Measurements from ENCODE around the gene CASP7. TPM values are rescaled to one million over a fixed set of nuclear protein-coding genes. Genes with fewer than 3 reads are reported as not detected.
A peak's percentile ranks its signal among the peaks of the same experiment; 100 is the strongest.

CASP7 gene
- polyA plus RNA-seq, 1 donor: 31.3 TPM

DNA sequence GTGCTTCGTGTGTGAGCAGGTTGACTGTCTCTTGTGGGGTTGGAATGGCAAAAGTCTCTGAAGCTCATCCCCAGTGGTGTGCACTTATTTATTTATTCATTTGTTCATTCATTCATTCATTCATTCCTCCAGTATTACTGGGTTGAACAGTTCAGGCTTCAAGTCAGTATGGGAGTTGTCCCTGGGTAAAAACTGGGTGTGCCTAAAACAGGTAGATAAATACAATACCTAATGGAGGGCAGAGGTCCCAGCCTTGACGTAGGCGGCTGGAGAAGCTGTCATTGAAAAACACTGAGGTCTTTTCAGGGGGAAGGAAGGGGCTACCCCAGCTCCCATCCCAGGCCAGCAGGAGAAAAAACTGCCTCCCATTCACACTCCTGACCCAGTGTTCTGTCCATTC, 11.0 kb downstream of the CASP7 start:
- DNase-seq: no peak
- peaks cover 49% of the 10 kb centered on the region for H3K9me3 ChIP-seq (ENCODE audit: control insufficient read depth, low read depth, low read length)
- WGBS (ENCODE audit: insufficient coverage, low lambda C conversion rate): no CpG with 5 or more reads among the region's 3 CpGs
- H3K36me3 ChIP-seq (ENCODE audit: control insufficient read depth, insufficient read depth, low read length): peaks cover 30% of the 10 kb centered on the region
- no peak overlapping the region for H3K27ac ChIP-seq (ENCODE audit: low read length)
- no peaks in the 10 kb centered on the region for H3K27me3 ChIP-seq (ENCODE audit: control insufficient read depth, insufficient read depth, low read length)
- H3K4me1 ChIP-seq (ENCODE audit: control insufficient read depth, insufficient read depth, low read length): no peaks in the 10 kb centered on the region
- H3K4me3 ChIP-seq (ENCODE audit: low read length): no peak overlapping the region

DNA sequence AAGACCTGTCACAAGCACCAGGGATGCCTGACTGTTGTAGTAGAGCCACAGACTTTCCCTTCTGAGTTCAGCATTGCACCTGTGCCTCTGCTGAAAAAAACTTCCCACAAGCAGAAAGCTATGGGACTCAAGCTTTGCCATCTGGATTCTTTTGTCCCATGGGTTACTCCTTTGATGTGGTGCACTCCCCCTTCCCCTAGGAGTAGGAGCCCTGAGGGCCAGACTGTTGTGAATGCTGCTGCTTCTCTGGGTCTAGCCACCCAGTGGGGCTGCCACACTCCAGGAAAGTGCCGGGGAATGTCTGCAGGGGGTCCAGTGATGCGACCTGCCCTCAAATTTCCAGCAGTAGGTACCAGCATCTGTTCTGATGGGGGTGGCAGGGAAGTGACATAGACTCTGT, 11.7 kb downstream of the CASP7 start:
- DNase-seq: no peak
- Histone ChIP-seq H3K9me3 (ENCODE audit: control insufficient read depth, low read depth, low read length) (peaks cover 49% of the 10 kb centered on the region), H3K4me3 (ENCODE audit: low read length) (no peak overlapping the region), H3K4me1 (ENCODE audit: control insufficient read depth, insufficient read depth, low read length) (no peaks in the 10 kb centered on the region), H3K27me3 (ENCODE audit: control insufficient read depth, insufficient read depth, low read length) (no peaks in the 10 kb centered on the region), H3K36me3 (ENCODE audit: control insufficient read depth, insufficient read depth, low read length) (peaks cover 30% of the 10 kb centered on the region), H3K27ac (ENCODE audit: low read length) (no peak overlapping the region)
- no CpG with 5 or more reads among the region's 2 CpGs for WGBS (ENCODE audit: insufficient coverage, low lambda C conversion rate)

DNA sequence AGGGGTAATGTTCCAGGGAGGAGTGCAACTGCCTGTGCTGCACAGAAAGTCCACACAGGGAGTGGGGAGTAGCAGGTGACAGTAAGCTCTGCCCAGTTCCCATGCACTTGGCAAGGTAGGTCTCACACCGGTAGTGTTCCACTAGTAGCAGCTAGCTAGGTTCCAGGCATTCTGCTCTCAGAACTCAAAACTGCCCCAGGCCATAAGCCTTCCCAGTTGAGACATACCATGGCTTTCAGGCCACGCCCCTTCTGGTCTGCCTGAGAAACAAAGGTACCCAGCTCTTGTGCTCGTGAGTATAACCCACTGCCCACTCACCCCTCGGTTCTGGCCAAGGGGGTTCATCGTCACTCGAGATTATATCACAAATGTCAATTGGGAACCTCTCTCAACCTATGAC, 12.6 kb downstream of the CASP7 start:
- peaks cover 46% of the 10 kb centered on the region for H3K9me3 ChIP-seq (ENCODE audit: control insufficient read depth, low read depth, low read length)
- no peak overlapping the region for H3K4me3 ChIP-seq (ENCODE audit: low read length)
- no peaks in the 10 kb centered on the region for H3K27me3 ChIP-seq (ENCODE audit: control insufficient read depth, insufficient read depth, low read length)
- H3K27ac ChIP-seq (ENCODE audit: low read length): no peak overlapping the region
- DNase-seq: no peak
- H3K4me1 ChIP-seq (ENCODE audit: control insufficient read depth, insufficient read depth, low read length): no peaks in the 10 kb centered on the region
- no CpG with 5 or more reads among the region's 6 CpGs for WGBS (ENCODE audit: insufficient coverage, low lambda C conversion rate)
- peaks cover 30% of the 10 kb centered on the region for H3K36me3 ChIP-seq (ENCODE audit: control insufficient read depth, insufficient read depth, low read length)

DNA sequence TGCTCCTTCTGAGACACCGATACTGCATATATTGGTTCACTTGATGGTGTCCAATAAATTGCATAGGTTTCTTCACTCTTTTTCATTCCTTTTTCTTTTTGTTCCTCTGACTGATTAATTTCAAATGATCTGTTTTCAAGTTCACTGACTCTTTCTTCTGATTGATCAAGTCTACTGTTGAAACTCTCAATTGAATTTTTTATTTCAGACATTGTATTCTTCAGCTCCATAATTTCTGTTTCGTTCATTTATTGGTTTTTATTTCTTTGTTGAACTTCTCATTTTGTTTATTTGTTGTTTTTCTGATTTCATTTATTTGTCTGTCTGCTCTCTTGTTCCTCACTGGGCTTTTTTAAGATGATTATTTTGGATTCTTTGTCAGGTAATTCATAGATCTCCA, 13.6 kb downstream of the CASP7 start:
- Histone ChIP-seq H3K9me3 (ENCODE audit: control insufficient read depth, low read depth, low read length) (peaks cover 38% of the 10 kb centered on the region), H3K36me3 (ENCODE audit: control insufficient read depth, insufficient read depth, low read length) (peaks cover 40% of the 10 kb centered on the region), H3K4me1 (ENCODE audit: control insufficient read depth, insufficient read depth, low read length) (no peaks in the 10 kb centered on the region), H3K27ac (ENCODE audit: low read length) (no peak overlapping the region), H3K27me3 (ENCODE audit: control insufficient read depth, insufficient read depth, low read length) (no peaks in the 10 kb centered on the region), H3K4me3 (ENCODE audit: low read length) (no peak overlapping the region)
- DNase-seq: no peak
- 100% methylated on average over 2 of the region's 2 CpGs for WGBS (ENCODE audit: insufficient coverage, low lambda C conversion rate)

DNA sequence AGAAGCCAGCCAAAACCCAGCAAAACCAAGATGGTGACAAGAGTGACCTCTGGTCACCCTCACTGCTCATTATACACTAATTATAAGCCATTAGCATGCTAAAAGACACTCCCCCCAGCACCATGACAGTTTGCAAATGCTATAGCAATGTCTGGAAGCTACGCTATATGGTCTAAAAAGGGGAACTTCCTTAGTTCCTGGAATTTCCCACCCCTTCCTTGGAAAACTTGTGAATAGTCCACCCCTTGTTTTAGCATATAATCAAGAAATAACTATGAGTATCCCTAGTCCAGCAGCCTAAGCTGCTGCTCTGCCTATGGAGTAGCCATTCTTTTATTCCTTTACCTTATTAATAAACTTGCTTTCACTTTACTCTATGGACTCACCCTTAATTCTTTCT, 16.0 kb downstream of the CASP7 start:
- Histone ChIP-seq H3K9me3 (ENCODE audit: control insufficient read depth, low read depth, low read length) (peaks cover 33% of the 10 kb centered on the region), H3K4me3 (ENCODE audit: low read length) (no peak overlapping the region), H3K36me3 (ENCODE audit: control insufficient read depth, insufficient read depth, low read length) (peaks cover 56% of the 10 kb centered on the region), H3K27ac (ENCODE audit: low read length) (no peak overlapping the region), H3K4me1 (ENCODE audit: control insufficient read depth, insufficient read depth, low read length) (no peaks in the 10 kb centered on the region), H3K27me3 (ENCODE audit: control insufficient read depth, insufficient read depth, low read length) (no peaks in the 10 kb centered on the region)
- no peak for DNase-seq
- WGBS (ENCODE audit: insufficient coverage, low lambda C conversion rate): no CpG with 5 or more reads among the region's 1 CpG

DNA sequence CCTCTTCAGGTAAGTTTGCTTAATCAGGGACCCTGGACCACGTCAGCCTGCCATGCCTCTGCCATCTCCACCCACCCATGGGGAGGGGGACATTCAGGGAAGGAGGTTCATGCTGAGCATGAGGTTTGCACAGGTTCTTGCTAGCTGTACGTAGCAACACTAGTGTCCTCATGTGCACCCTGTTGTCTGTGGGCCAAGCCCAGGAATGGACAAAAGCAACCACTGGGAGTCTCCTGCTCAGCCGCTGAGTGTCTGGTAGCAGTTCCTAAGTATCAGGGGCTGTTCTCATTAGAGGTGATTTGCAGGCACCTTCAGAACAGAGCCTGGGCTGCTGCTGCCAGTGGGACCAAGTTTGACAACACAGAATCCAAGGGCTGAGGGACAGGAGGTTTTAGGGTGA, 17.9 kb downstream of the CASP7 start:
- Histone ChIP-seq H3K4me3 (ENCODE audit: low read length) (no peak overlapping the region), H3K27me3 (ENCODE audit: control insufficient read depth, insufficient read depth, low read length) (no peaks in the 10 kb centered on the region), H3K4me1 (ENCODE audit: control insufficient read depth, insufficient read depth, low read length) (no peaks in the 10 kb centered on the region), H3K27ac (ENCODE audit: low read length) (no peak overlapping the region), H3K9me3 (ENCODE audit: control insufficient read depth, low read depth, low read length) (peaks cover 15% of the 10 kb centered on the region), H3K36me3 (ENCODE audit: control insufficient read depth, insufficient read depth, low read length) (peaks cover 43% of the 10 kb centered on the region)
- no CpG with 5 or more reads among the region's 3 CpGs for WGBS (ENCODE audit: insufficient coverage, low lambda C conversion rate)
- no peak for DNase-seq

DNA sequence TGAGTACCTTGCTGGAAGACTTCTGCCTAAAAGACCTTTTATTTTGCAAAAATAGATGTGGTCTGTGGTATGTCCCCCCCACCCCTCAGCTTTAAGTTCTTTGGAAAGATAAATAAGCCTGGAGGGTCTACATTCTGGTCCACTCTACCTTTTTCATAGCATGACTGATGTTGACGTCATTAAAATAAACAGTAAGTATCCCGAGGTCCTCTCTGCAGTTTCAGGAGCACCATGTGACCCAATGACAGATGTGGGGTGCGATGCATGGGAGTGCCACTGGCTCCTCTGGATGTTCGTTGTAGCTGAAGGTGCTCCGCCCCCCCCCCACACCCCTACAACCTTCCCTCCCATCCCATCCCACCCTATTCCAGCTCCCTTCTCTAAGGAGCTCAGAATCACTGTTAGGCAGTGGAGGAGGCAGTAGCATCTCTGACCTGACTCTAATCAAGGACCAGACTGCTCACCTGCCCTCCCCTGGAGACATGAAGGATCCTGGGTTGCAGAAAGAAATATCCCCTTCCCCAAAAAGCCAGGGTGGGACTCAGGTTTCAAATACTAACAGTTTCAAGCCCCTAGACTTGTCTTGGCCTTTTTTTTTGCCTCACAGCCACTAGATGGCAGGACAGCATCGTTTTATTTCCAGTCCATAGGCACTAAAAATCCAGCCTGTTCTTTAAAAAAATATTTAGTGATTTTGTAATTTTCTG, 25.1 kb downstream of the CASP7 start:
- Histone ChIP-seq H3K27me3 (ENCODE audit: control insufficient read depth, insufficient read depth, low read length) (no peaks in the 10 kb centered on the region), H3K4me1 (ENCODE audit: control insufficient read depth, insufficient read depth, low read length) (peaks cover 8% of the 10 kb centered on the region), H3K36me3 (ENCODE audit: control insufficient read depth, insufficient read depth, low read length) (peaks cover 26% of the 10 kb centered on the region), H3K27ac (ENCODE audit: low read length) (no peak overlapping the region), H3K4me3 (ENCODE audit: low read length) (no peak overlapping the region), H3K9me3 (ENCODE audit: control insufficient read depth, low read depth, low read length) (no peaks in the 10 kb centered on the region)
- DNase-seq: peak; percentile 29 to 32
- 0% methylated on average over 1 of the region's 6 CpGs for WGBS (ENCODE audit: insufficient coverage, low lambda C conversion rate)

DNA sequence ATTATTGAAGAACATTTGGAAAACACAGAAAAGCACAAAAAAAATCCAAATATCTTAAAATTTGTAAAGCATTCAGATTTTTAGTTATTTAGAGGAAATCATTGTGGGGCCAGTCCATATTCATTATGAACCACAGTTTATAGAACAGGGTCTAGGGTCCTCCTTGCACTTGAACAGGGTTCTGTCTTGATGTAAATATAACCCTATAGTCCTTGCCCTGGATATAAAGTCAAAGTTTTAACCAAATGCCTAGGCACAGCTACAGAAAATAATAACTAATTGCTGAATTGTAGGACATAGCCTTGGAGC, 25.6 kb downstream of the CASP7 start:
- Histone ChIP-seq H3K9me3 (ENCODE audit: control insufficient read depth, low read depth, low read length) (no peaks in the 10 kb centered on the region), H3K36me3 (ENCODE audit: control insufficient read depth, insufficient read depth, low read length) (peaks cover 25% of the 10 kb centered on the region), H3K27me3 (ENCODE audit: control insufficient read depth, insufficient read depth, low read length) (no peaks in the 10 kb centered on the region), H3K4me3 (ENCODE audit: low read length) (no peak overlapping the region), H3K4me1 (ENCODE audit: control insufficient read depth, insufficient read depth, low read length) (peaks cover 8% of the 10 kb centered on the region), H3K27ac (ENCODE audit: low read length) (no peak overlapping the region)
- no peak for DNase-seq

DNA sequence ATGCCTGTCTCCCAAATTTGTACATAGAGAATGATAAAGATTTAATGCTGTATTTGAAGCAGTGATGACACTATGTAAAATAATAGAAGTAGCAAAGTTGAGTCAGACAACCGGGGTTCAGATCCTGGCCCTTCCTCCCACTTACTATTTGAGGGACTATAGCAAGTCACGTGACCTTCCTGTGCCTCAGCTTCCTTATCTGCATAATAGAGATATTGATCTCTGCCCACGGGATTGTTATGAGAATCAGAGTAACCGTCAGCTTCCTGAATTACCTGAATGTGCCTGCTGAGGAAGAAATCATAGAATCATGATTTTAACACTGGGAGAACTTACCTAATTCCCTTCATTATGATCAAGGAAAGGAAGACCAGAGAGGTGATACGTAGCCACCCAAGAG, 26.9 kb downstream of the CASP7 start:
- Histone ChIP-seq H3K27ac (ENCODE audit: low read length) (no peak overlapping the region), H3K4me1 (ENCODE audit: control insufficient read depth, insufficient read depth, low read length) (peaks cover 8% of the 10 kb centered on the region), H3K9me3 (ENCODE audit: control insufficient read depth, low read depth, low read length) (no peaks in the 10 kb centered on the region), H3K36me3 (ENCODE audit: control insufficient read depth, insufficient read depth, low read length) (peaks cover 22% of the 10 kb centered on the region), H3K4me3 (ENCODE audit: low read length) (no peak overlapping the region), H3K27me3 (ENCODE audit: control insufficient read depth, insufficient read depth, low read length) (no peaks in the 10 kb centered on the region)
- DNase-seq: no peak
- WGBS (ENCODE audit: insufficient coverage, low lambda C conversion rate): no CpG with 5 or more reads among the region's 5 CpGs

DNA sequence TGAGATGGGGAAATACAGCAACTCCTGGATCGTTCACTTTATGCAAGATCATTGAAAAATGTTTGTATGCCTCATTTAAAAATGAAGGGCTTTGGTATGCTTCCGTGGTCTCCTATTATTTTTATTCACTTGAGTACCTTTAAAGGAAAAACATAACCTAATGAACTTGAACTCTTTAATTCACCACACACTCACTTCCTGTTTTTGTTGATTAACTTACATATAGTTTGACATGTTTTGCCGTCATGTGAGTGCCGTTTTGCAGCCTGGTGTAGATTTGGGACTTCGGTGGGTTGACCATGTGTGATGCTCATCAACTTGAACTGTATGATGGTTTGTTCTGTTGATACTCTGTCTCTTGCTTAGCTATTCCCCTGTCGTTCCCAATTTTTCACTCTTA, 28.9 kb downstream of the CASP7 start:
- Histone ChIP-seq H3K9me3 (ENCODE audit: control insufficient read depth, low read depth, low read length) (no peaks in the 10 kb centered on the region), H3K27me3 (ENCODE audit: control insufficient read depth, insufficient read depth, low read length) (no peaks in the 10 kb centered on the region), H3K27ac (ENCODE audit: low read length) (no peak overlapping the region), H3K4me3 (ENCODE audit: low read length) (no peak overlapping the region), H3K36me3 (ENCODE audit: control insufficient read depth, insufficient read depth, low read length) (peaks cover 20% of the 10 kb centered on the region), H3K4me1 (ENCODE audit: control insufficient read depth, insufficient read depth, low read length) (peaks cover 8% of the 10 kb centered on the region)
- no peak for DNase-seq
- 73% methylated on average over 2 of the region's 6 CpGs for WGBS (ENCODE audit: insufficient coverage, low lambda C conversion rate)

DNA sequence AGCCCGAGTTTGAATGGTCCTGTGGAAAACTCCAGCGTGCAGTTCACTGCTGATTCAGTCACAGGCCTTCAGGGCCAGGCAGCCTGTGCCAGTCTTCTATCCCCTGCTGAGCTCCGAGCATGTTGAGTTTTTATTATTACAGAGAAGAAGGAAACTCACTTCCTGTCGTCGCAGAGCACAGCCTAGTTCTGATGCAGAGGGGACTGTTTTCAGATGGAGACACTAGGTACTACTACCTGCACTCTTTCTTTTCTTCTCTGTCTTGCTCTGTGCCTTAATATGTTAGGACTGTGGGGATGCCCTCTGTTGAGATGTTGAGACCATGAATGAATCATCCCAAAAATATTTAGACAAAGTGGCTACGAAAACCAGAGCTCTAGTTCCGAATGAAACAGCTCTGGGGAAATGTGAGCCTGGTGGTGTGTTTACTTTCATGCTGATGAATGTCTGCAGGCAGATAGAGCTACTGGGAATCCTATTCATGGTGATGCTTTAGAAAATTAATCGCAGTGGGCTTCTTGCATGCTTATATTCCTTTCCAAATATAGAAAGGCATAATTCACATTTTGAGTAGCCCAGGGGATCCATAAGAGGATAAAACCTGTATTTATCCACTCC, 29.6 kb downstream of the CASP7 start:
- Histone ChIP-seq H3K9me3 (ENCODE audit: control insufficient read depth, low read depth, low read length) (no peaks in the 10 kb centered on the region), H3K27me3 (ENCODE audit: control insufficient read depth, insufficient read depth, low read length) (no peaks in the 10 kb centered on the region), H3K4me1 (ENCODE audit: control insufficient read depth, insufficient read depth, low read length) (peaks cover 8% of the 10 kb centered on the region), H3K36me3 (ENCODE audit: control insufficient read depth, insufficient read depth, low read length) (peaks cover 18% of the 10 kb centered on the region), H3K4me3 (ENCODE audit: low read length) (no peak overlapping the region), H3K27ac (ENCODE audit: low read length) (no peak overlapping the region)
- WGBS (ENCODE audit: insufficient coverage, low lambda C conversion rate): 67% methylated on average over 2 of the region's 8 CpGs
- no peak for DNase-seq

Data from large intestine (tissue), 3 donors.